Mesendoderm (in vitro differentiated cells): ENCODE data around the gene PSMD2.

ENCODE experiments used
- DNase-seq: peaks from one replicate; pipeline ENCODE4 v3.0.0; 2013
- H2AK5ac ChIP-seq: 2 replicates; pipeline ENCODE4 v1.6.1; 2013; ENCODE audit warnings: low read length, inconsistent platforms
- H2BK120ac ChIP-seq: 2 replicates; pipeline ENCODE4 v1.6.1; 2013; ENCODE audit warnings: low read depth, mild to moderate bottlenecking, low read length, moderate library complexity, mixed read lengths
- H2BK15ac ChIP-seq: replicated peaks from 2 replicates; pipeline ENCODE4 v1.6.1; 2013; ENCODE audit warnings: low read depth, mild to moderate bottlenecking, moderate library complexity
- H2BK5ac ChIP-seq: 2 replicates; pipeline ENCODE4 v1.6.1; 2013; ENCODE audit warnings: low read length, inconsistent platforms
- H3K18ac ChIP-seq: 2 replicates; pipeline ENCODE4 v1.6.1; 2013; ENCODE audit warnings: mild to moderate bottlenecking, low read length, mixed read lengths
- H3K23ac ChIP-seq: one replicate; pipeline ENCODE4 v1.6.1; 2013; ENCODE audit warnings: low read length
- H3K27ac ChIP-seq: 2 replicates; pipeline ENCODE4 v1.5.1; 2013; ENCODE audit warnings: low read depth, mild to moderate bottlenecking, inconsistent platforms, low read length, moderate library complexity
- H3K27me3 ChIP-seq: 2 replicates; pipeline ENCODE4 v1.6.1; 2013; ENCODE audit warnings: low read length, control low read depth, mild to moderate bottlenecking, inconsistent platforms; ENCODE audit not compliant: insufficient read depth, poor library complexity
- H3K36me3 ChIP-seq: 2 replicates; pipeline ENCODE4 v1.6.1; 2013; ENCODE audit warnings: low read length, inconsistent platforms; ENCODE audit not compliant: control insufficient read depth, insufficient read depth
- H3K4ac ChIP-seq: one replicate; pipeline ENCODE4 v1.6.1; 2013; ENCODE audit warnings: low read depth, mild to moderate bottlenecking, low read length, moderate library complexity
- H3K4me1 ChIP-seq: 2 replicates; pipeline ENCODE4 v1.6.1; 2013; ENCODE audit warnings: low read depth, low read length, inconsistent platforms; ENCODE audit not compliant: control insufficient read depth
- H3K4me2 ChIP-seq: 2 replicates; pipeline ENCODE4 v1.6.1; 2013; ENCODE audit warnings: low read length
- H3K4me3 ChIP-seq: 2 replicates; pipeline ENCODE4 v1.5.1; 2013; ENCODE audit warnings: mild to moderate bottlenecking, low read length
- H3K56ac ChIP-seq: one replicate; pipeline ENCODE4 v1.6.1; 2013; ENCODE audit warnings: low read length
- H3K79me1 ChIP-seq: 2 replicates; pipeline ENCODE4 v1.6.1; 2013; ENCODE audit warnings: low read length, inconsistent platforms
- H3K79me2 ChIP-seq: 2 replicates; pipeline ENCODE4 v1.6.1; 2013; ENCODE audit warnings: mild to moderate bottlenecking, low read length; ENCODE audit not compliant: control insufficient read depth, insufficient read depth
- H3K9ac ChIP-seq: 2 replicates; pipeline ENCODE4 v1.6.1; 2013; ENCODE audit warnings: low read length, inconsistent platforms
- H4K5ac ChIP-seq: one replicate; pipeline ENCODE4 v1.6.1; 2013; ENCODE audit warnings: low read length
- H4K8ac ChIP-seq: one replicate; pipeline ENCODE4 v1.6.1; 2013; ENCODE audit warnings: low read depth, mild to moderate bottlenecking, control low read depth, low read length, moderate library complexity
- WGBS: extraction: QIAGEN DNeasy Blood & Tissue Kit; methylation state at CpG from one replicate; pipeline ENCODE4 v1.1.7; 2013; ENCODE audit warnings: low lambda C conversion rate, missing lambda C conversion rate; ENCODE audit not compliant: insufficient coverage; ENCODE audit errors: extremely low coverage; 5-methylcytosine and 5-hydroxymethylcytosine counted together

Gene PSMD2

GRCh38 chr3:184325715-184326369, 26.8 kb downstream of the PSMD2 start:
- no peak for DNase-seq
- H3K27ac ChIP-seq, result no peak overlapping the region
- H3K56ac ChIP-seq, result no peak overlapping the region

GRCh38 chr3:184327171-184327570, 28.1 kb downstream of the PSMD2 start:
- H2AK5ac ChIP-seq, result no peak overlapping the region
- DNase-seq, result no peak
- H3K4me3 ChIP-seq, result no peak overlapping the region
- H3K18ac ChIP-seq, result no peak overlapping the region
- no peaks in the 10 kb centered on the region for H3K27me3 ChIP-seq
- H3K36me3 ChIP-seq, result peaks cover 59% of the 10 kb centered on the region
- peaks cover 13% of the 10 kb centered on the region for H3K79me1 ChIP-seq
- H3K4me1 ChIP-seq, result no peaks in the 10 kb centered on the region
- no peak overlapping the region for H4K8ac ChIP-seq
- no peak overlapping the region for H4K5ac ChIP-seq
- H2BK120ac ChIP-seq, result no peak overlapping the region
- H2BK15ac ChIP-seq, result no peak overlapping the region
- no peak overlapping the region for H3K4me2 ChIP-seq
- WGBS, result no CpG with 5 or more reads among the region's 21 CpGs
- H2BK5ac ChIP-seq, result no peak overlapping the region
- H3K79me2 ChIP-seq, result peaks cover 5% of the 10 kb centered on the region
- no peak overlapping the region for H3K27ac ChIP-seq
- H3K4ac ChIP-seq, result no peak overlapping the region
- no peak overlapping the region for H3K9ac ChIP-seq
- no peak overlapping the region for H3K23ac ChIP-seq
- H3K56ac ChIP-seq, result no peak overlapping the region

More at GRCh38 chr3:184325715-184326369, 26.8 kb downstream of the PSMD2 start:
- H3K79me1 ChIP-seq, result peaks cover 20% of the 10 kb centered on the region
- H2BK120ac ChIP-seq, result no peak overlapping the region
- peaks cover 54% of the 10 kb centered on the region for H3K36me3 ChIP-seq
- WGBS, result no CpG with 5 or more reads among the region's 6 CpGs
- H3K4me2 ChIP-seq, result no peak overlapping the region
- no peak overlapping the region for H2BK5ac ChIP-seq
- H2AK5ac ChIP-seq, result no peak overlapping the region
- H3K4me3 ChIP-seq, result no peak overlapping the region
- H3K27me3 ChIP-seq, result no peaks in the 10 kb centered on the region
- H4K8ac ChIP-seq, result no peak overlapping the region
- H2BK15ac ChIP-seq, result no peak overlapping the region
- no peak overlapping the region for H4K5ac ChIP-seq
- H3K79me2 ChIP-seq, result peaks cover 11% of the 10 kb centered on the region
- no peak overlapping the region for H3K4ac ChIP-seq
- no peak overlapping the region for H3K18ac ChIP-seq
- no peak overlapping the region for H3K9ac ChIP-seq
- no peak overlapping the region for H3K23ac ChIP-seq
- H3K4me1 ChIP-seq, result no peaks in the 10 kb centered on the region

- no peaks in the 10 kb centered on the region for H3K27me3 ChIP-seq
- no peak overlapping the region for H4K8ac ChIP-seq
- H3K9ac ChIP-seq, result no peak overlapping the region
- no peak overlapping the region for H3K23ac ChIP-seq
- H2AK5ac ChIP-seq, result no peak overlapping the region
- no peak overlapping the region for H2BK120ac ChIP-seq
- peaks cover 55% of the 10 kb centered on the region for H3K36me3 ChIP-seq
- H3K79me2 ChIP-seq, result peaks cover 4% of the 10 kb centered on the region
- H3K4me1 ChIP-seq, result no peaks in the 10 kb centered on the region
- H3K27ac ChIP-seq, result no peak overlapping the region
- H2BK15ac ChIP-seq, result no peak overlapping the region
- H3K4me2 ChIP-seq, result no peak overlapping the region
- no peak for DNase-seq
- no peak overlapping the region for H3K56ac ChIP-seq
- H3K4me3 ChIP-seq, result no peak overlapping the region
- no peak overlapping the region for H4K5ac ChIP-seq
- no peak overlapping the region for H3K18ac ChIP-seq
- H3K79me1 ChIP-seq, result peaks cover 12% of the 10 kb centered on the region
- H2BK5ac ChIP-seq, result no peak overlapping the region
- no peak overlapping the region for H3K4ac ChIP-seq
- WGBS, result no CpG with 5 or more reads among the region's 3 CpGs
Measured at GRCh38 chr3:184328516-184328915, 29.5 kb downstream of the PSMD2 start.

- Histone ChIP-seq H3K36me3 (peaks cover 30% of the 10 kb centered on the region), H3K4me3 (no peak overlapping the region), H4K5ac (no peak overlapping the region), H3K4me1 (peaks cover 3% of the 10 kb centered on the region), H3K18ac (no peak overlapping the region), H3K27ac (no peak overlapping the region), H3K9ac (no peak overlapping the region), H3K56ac (no peak overlapping the region), H4K8ac (no peak overlapping the region), H3K4me2 (no peak overlapping the region), H2AK5ac (no peak overlapping the region), H3K27me3 (no peaks in the 10 kb centered on the region), H3K4ac (no peak overlapping the region), H2BK15ac (no peak overlapping the region), H3K79me1 (peaks cover 9% of the 10 kb centered on the region), H3K79me2 (peaks cover 1% of the 10 kb centered on the region), H2BK120ac (no peak overlapping the region), H3K23ac (no peak overlapping the region), H2BK5ac (no peak overlapping the region)
- WGBS, result no CpG with 5 or more reads among the region's 10 CpGs
- peak; percentile 71 for DNase-seq
Measured at GRCh38 chr3:184332370-184333090, 33.5 kb downstream of the PSMD2 start.

GRCh38 chr3:184333190-184333589, 34.1 kb downstream of the PSMD2 start:
- no peak overlapping the region for H4K8ac ChIP-seq
- H2BK120ac ChIP-seq, result no peak overlapping the region
- peaks cover 1% of the 10 kb centered on the region for H3K79me2 ChIP-seq
- H3K56ac ChIP-seq, result no peak overlapping the region
- WGBS, result no CpG with 5 or more reads among the region's 6 CpGs
- H3K79me1 ChIP-seq, result peaks cover 9% of the 10 kb centered on the region
- H3K4me3 ChIP-seq, result no peak overlapping the region
- no peak overlapping the region for H3K4ac ChIP-seq
- no peak overlapping the region for H3K4me2 ChIP-seq
- no peaks in the 10 kb centered on the region for H3K27me3 ChIP-seq
- H3K9ac ChIP-seq, result no peak overlapping the region
- no peak for DNase-seq
- H3K27ac ChIP-seq, result no peak overlapping the region
- no peak overlapping the region for H4K5ac ChIP-seq
- H3K4me1 ChIP-seq, result peaks cover 3% of the 10 kb centered on the region
- H2BK5ac ChIP-seq, result no peak overlapping the region
- H2BK15ac ChIP-seq, result no peak overlapping the region
- peaks cover 28% of the 10 kb centered on the region for H3K36me3 ChIP-seq
- H3K23ac ChIP-seq, result no peak overlapping the region
- no peak overlapping the region for H2AK5ac ChIP-seq
- no peak overlapping the region for H3K18ac ChIP-seq
